H1 (cell line): ENCODE data around the gene KCND3.
A peak's percentile ranks its signal among the peaks of the same experiment; 100 is the strongest.

ENCODE experiments used
- CHD1 ChIP-seq: IDR thresholded peaks from 2 replicates; pipeline ENCODE4 v1.6.1; 2012; ENCODE audit warnings: low read depth, low read length, improper control_type of control experiment
- CTCF ChIP-seq, 3 experiments: IDR thresholded peaks; 1 replicate in 2 of 3; 2 replicates in 1 of 3; pipeline versions ENCODE4 v1.5.1 to v1.6.1; 2011; ENCODE audit warnings: low read length in 3 of 3, mild to moderate bottlenecking in 3 of 3, inconsistent platforms in 2 of 3, low read depth in 1 of 3, moderate library complexity in 1 of 3; ENCODE audit not compliant: insufficient read depth in 1 of 3; ENCODE audit errors: control extremely low read depth in 1 of 3
- NANOG ChIP-seq: IDR thresholded peaks from 2 replicates; pipeline ENCODE4 v1.6.1; 2011; ENCODE audit warnings: low read length, low read depth, mild to moderate bottlenecking, inconsistent platforms; ENCODE audit not compliant: insufficient read depth, poor library complexity, severe bottlenecking
- RFX5 ChIP-seq: IDR thresholded peaks from 2 replicates; pipeline ENCODE4 v1.6.1; 2011; ENCODE audit warnings: low read depth, low read length, improper control_type of control experiment, borderline replicate concordance
- RNF2 ChIP-seq: fragments of 200-900, 300-1000 bp; sonication (generic); IDR thresholded peaks from 2 replicates; pipeline ENCODE4 v1.7.1; 2016; ENCODE audit warnings: borderline replicate concordance, low read depth, mild to moderate bottlenecking, antibody characterized with exemption, low read length; ENCODE audit not compliant: poor library complexity, severe bottlenecking; ENCODE audit errors: missing control alignments
- RXRA ChIP-seq: IDR thresholded peaks from 2 replicates; pipeline ENCODE4 v1.6.1; 2011; ENCODE audit warnings: low read depth, mild to moderate bottlenecking, low read length, moderate library complexity; ENCODE audit not compliant: insufficient read depth
- SP1 ChIP-seq: IDR thresholded peaks from 2 replicates; pipeline ENCODE4 v1.6.1; 2011; ENCODE audit warnings: low read depth, low read length

GRCh38 chr1:111813440-111814304 lies 175.8 kb downstream of the KCND3 start:
- no peak for TF ChIP-seq RFX5
- TF ChIP-seq CTCF (IDR thresholded peaks at IDR 0.05; ENCODE audit: control extremely low read depth in 1 of 3, insufficient read depth in 1 of 3, low read depth in 1 of 3, low read length in 3 of 3) = peak; percentile 10 to 36 (median 11); a peak in 3 of 4 replicates
- no peak for TF ChIP-seq RNF2
- no peak for TF ChIP-seq CHD1
- TF ChIP-seq NANOG = no peak
- no peak for TF ChIP-seq RXRA
- no peak for TF ChIP-seq SP1
